Activated naive CD8-positive, alpha-beta T cell (primary cell): ENCODE measurements around the gene HIPK2.
"Not testable (repeated sequence)": the region's sequence is repeated elsewhere in the genome, so short reads cannot be mapped to it uniquely, and the experiment has no call there.

Experiments
- H3K27ac Mint-ChIP-seq: one replicate; pipeline ENCODE4 v1.8.0; 2021; ENCODE audit warnings: mixed read lengths
- H3K27me3 Mint-ChIP-seq: one replicate; pipeline ENCODE4 v1.8.0; 2021; ENCODE audit warnings: mixed read lengths
- H3K36me3 Mint-ChIP-seq: one replicate; pipeline ENCODE4 v1.8.0; 2021; ENCODE audit warnings: mixed read lengths
- H3K4me1 Mint-ChIP-seq: one replicate; pipeline ENCODE4 v1.8.0; 2021; ENCODE audit warnings: low read depth, mixed read lengths
- H3K4me3 Mint-ChIP-seq: one replicate; pipeline ENCODE4 v1.8.0; 2021; ENCODE audit warnings: mild to moderate bottlenecking, mixed read lengths
- H3K9me3 Mint-ChIP-seq: one replicate; pipeline ENCODE4 v1.8.0; 2021; ENCODE audit warnings: low read depth, mixed read lengths

The HIPK2 gene

DNA sequence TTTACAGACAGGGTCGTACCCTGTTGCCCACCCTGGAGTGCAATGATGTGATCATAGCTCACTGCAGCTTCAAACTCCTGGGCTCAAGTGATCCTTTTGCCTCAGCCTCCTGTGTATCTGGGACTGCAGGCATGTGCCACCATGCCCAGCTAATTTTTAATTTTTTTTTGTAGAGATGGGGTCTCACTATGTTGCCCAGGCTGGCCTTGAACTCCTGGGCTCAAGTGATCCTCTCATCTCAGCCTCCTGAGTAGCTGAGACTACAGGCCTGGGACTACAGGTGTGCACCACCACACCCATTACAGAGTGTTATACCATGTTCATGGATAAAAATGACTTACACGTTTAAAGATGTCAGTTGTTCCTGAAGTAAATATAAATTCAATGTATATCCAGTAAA, 166.2 kb downstream of the HIPK2 start:
- H3K27ac Mint-ChIP-seq, H3K4me1 Mint-ChIP-seq, H3K4me3 Mint-ChIP-seq, H3K27me3 Mint-ChIP-seq, H3K9me3 Mint-ChIP-seq: not testable (repeated sequence)
- peaks cover 33% of the 10 kb centered on the region for H3K36me3 Mint-ChIP-seq

DNA sequence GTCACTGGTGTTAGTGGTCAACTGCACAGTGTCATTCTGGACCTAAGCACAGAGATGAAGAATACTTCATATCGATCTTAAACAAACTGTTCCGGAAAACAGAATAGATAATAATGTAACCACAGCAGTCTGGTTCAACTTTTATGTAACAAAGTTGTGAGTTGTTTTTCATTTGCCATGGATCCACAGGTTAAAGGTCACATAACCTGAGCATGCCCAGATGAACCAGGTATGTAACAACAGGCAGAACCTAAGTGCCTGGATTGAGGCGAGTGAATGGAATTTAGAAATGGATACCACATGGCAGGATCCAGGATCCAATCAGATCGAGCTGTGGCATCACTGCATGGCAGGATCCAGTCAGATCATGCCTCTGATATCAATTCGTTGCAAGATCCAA, 167.2 kb downstream of the HIPK2 start:
- H3K4me1 Mint-ChIP-seq = no peaks in the 10 kb centered on the region
- peaks cover 29% of the 10 kb centered on the region for H3K36me3 Mint-ChIP-seq
- H3K27me3 Mint-ChIP-seq = no peaks in the 10 kb centered on the region
- H3K4me3 Mint-ChIP-seq = no peak overlapping the region
- no peaks in the 10 kb centered on the region for H3K9me3 Mint-ChIP-seq
- H3K27ac Mint-ChIP-seq = no peak overlapping the region

DNA sequence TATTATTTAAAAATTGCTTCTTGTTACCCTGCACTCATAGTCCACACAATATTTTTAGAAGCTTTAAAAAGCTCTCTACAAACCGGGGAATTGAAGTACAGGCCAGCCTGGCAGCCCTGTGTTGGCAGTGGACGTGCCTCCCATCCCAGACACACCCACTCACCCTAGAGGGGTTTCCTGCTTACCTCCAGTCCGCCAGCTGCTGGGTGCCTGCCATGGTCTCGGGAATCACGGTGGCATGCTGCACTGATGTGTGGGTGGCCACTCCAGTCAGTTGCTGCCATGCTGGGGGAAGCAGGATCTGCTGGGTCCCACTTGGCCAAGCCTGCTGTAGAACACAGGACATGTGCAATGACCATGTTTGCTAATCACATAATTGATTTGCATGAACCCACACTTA, 173.9 kb downstream of the HIPK2 start:
- H3K27me3 Mint-ChIP-seq = no peaks in the 10 kb centered on the region
- no peak overlapping the region for H3K27ac Mint-ChIP-seq
- H3K4me1 Mint-ChIP-seq = no peaks in the 10 kb centered on the region
- H3K4me3 Mint-ChIP-seq = no peak overlapping the region
- peaks cover 25% of the 10 kb centered on the region for H3K36me3 Mint-ChIP-seq
- H3K9me3 Mint-ChIP-seq = no peaks in the 10 kb centered on the region

DNA sequence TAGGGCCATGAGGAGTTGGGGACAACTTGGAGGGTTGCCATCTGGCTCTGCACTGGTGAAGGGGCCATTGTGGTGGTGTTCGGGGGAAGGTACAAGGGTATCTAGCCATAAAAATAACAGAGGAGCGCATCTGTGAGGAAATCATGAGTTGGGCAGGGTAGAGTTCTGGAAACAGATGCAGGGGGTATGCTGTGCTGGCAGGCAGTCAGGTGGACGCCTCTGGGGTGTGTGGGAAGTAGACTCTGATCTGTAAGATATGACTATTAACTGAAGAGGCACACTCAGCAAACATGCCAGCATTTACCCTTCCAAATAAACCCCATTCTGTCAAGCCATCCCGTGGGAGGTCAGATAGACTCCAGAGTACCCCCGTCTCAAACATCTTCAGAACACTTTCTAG, 174.5 kb downstream of the HIPK2 start:
- H3K4me3 Mint-ChIP-seq = no peak overlapping the region
- H3K4me1 Mint-ChIP-seq = no peaks in the 10 kb centered on the region
- H3K9me3 Mint-ChIP-seq = no peaks in the 10 kb centered on the region
- H3K36me3 Mint-ChIP-seq = peaks cover 25% of the 10 kb centered on the region
- no peaks in the 10 kb centered on the region for H3K27me3 Mint-ChIP-seq
- H3K27ac Mint-ChIP-seq = no peak overlapping the region

DNA sequence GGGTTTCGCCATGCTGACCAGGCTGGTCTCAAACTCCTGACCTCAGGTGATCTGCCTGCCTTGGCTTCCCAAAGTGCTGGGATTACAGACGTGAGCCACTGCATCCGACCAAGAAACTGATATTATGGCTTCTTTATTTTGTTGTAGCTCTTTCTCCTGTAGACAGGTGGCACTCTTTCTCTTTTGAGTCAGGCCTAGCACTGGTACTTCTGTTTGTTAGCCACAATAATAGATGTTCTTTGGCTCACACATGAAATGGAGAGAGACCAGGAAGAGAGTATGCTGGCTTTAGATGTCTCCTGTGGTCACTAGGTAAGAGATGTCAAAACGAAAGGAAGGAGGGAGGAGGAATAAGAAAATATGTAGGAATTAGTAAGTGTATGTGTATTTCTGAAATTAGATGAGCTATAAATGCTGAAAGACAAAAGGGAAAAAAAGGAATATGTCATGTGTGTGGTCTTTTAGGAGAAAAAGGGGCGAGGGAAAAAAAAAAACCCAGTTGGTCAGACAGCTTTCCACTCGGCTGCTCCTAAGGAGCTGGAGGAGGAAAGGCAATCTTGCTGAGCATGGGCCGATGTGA, 175.6 kb downstream of the HIPK2 start:
- Mint-ChIP-seq H3K4me1 (no peaks in the 10 kb centered on the region), H3K27ac (no peak overlapping the region), H3K36me3 (peaks cover 20% of the 10 kb centered on the region), H3K27me3 (no peaks in the 10 kb centered on the region), H3K9me3 (no peaks in the 10 kb centered on the region), H3K4me3 (no peak overlapping the region)

DNA sequence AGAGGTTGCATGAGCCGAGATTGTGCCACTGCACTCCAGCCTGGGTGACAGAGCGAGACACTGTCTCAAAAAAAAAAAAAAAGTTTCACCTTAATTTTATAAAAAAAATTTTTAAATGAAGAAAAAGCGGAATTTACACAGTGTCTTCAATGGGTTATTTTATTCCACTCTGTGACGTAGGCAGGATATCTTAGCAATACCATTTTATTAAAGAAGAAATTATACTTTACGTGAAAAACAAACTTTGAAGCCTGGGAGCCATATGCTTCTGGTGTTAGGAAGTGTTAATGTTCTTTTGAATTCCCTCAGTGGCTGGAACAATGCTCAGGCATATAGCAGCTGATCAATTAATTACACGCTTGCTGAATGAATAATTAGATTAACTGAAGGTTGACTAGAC, 176.6 kb downstream of the HIPK2 start:
- Mint-ChIP-seq H3K4me3 (no peak overlapping the region), H3K9me3 (no peaks in the 10 kb centered on the region), H3K27ac (no peak overlapping the region), H3K36me3 (peaks cover 13% of the 10 kb centered on the region), H3K4me1 (no peaks in the 10 kb centered on the region), H3K27me3 (no peaks in the 10 kb centered on the region)

DNA sequence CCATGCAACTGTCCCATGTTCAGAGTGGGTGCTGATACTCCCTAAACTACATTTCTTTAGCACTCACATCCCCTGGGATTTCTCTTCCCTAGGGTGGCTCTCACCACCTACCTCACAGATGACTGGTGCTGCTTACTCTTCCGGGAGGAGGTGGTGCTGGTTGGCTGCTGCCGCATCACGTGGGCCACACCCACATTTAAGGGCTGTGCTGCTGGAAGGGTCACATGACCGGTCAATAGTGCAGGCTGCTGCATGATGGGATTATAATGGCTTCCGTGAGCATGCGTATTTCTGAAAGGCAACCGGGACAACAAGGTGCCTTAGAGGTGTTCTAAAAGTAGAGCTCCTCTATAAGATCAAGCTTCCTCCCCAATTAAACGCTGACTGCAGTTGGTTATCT, 177.5 kb downstream of the HIPK2 start:
- Mint-ChIP-seq H3K36me3 (peaks cover 10% of the 10 kb centered on the region), H3K4me1 (no peaks in the 10 kb centered on the region), H3K4me3 (no peak overlapping the region), H3K27me3 (no peaks in the 10 kb centered on the region), H3K9me3 (no peaks in the 10 kb centered on the region), H3K27ac (no peak overlapping the region)

DNA sequence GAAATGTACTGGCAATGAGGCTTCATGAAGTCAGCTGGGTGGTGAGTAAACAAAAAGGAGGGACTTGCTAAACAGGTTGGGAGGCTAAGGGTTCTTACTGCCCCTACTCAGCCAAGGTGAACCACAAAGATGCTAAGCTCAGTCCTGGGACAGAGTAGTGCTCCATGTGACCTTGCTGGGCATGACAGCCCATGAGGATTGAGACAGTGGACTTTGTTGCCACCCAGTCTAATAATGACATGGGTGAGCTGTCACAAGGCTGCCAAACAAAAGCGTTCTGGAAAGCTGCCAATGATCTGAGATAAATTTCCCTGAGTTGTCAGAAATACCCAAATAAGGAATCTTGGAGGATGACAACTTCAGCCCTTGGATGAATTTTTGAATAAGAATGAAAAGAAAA, 179.2 kb downstream of the HIPK2 start:
- Mint-ChIP-seq H3K4me1 (no peaks in the 10 kb centered on the region), H3K27ac (no peak overlapping the region), H3K36me3 (peaks cover 14% of the 10 kb centered on the region), H3K27me3 (no peaks in the 10 kb centered on the region), H3K9me3 (no peaks in the 10 kb centered on the region), H3K4me3 (no peak overlapping the region)

DNA sequence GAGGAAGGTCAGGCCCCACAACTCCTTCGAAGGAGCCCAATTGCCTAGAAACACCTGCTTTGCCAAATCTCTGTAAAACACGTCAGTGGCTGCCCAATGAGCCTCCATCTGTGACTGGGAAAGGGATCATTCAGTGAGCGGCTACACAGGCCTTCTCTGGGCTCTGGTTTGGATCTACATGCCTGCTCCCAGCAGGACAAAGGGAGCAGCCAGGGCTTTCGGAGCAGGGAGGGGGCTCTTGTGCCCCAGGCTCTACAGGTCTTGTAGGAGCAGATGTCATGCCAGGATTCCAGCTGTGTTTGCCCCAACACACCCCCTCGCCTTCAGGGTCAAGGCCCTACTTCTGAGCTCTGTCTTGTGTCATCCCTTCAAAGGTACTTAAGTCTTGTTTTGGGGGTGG, 180.8 kb downstream of the HIPK2 start:
- Mint-ChIP-seq H3K36me3 (peaks cover 14% of the 10 kb centered on the region), H3K27ac (no peak overlapping the region), H3K27me3 (no peaks in the 10 kb centered on the region), H3K9me3 (no peaks in the 10 kb centered on the region), H3K4me1 (no peaks in the 10 kb centered on the region), H3K4me3 (no peak overlapping the region)

DNA sequence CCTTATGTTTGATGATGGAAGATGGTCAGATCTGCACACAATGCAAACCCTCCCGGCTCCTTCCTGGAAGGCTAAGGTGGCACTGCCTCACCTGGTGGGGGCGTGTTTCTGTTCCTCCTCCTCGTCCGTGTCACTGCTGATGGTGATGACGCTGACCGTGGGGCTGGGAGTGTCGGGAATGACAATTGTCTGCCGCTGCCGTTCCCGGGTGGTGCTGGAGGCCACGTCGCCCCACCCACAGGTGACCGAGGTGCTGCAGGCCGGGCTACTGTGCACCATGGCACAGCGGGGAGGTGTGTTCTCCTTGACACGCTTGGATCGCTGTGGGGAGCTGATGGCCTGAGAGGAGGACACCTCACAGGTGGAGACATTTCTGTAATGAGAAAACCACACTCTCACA, 181.2 kb downstream of the HIPK2 start:
- no peak overlapping the region for H3K27ac Mint-ChIP-seq
- H3K4me1 Mint-ChIP-seq = no peaks in the 10 kb centered on the region
- peaks cover 14% of the 10 kb centered on the region for H3K36me3 Mint-ChIP-seq
- H3K4me3 Mint-ChIP-seq = no peak overlapping the region
- no peaks in the 10 kb centered on the region for H3K9me3 Mint-ChIP-seq
- no peaks in the 10 kb centered on the region for H3K27me3 Mint-ChIP-seq

DNA sequence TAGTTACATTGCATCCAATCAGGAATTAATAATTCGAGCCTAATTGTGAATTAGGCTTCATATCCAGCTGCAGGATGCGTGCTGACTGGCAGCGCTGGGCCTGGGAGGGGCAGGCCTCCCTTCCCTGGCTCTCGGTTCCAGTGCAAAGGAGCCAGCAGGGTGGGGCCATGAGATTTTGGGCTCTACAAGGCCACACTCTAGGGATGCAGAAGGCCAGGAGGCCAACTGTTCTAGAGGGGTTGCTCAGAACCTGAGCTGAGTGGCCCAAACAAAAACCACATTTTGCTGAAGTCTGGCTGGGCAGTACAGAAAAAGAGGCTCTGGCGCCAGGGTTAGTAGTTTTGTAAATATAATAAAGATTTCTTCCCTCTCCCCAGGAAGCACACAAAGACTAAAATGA, 182.0 kb downstream of the HIPK2 start:
- no peaks in the 10 kb centered on the region for H3K9me3 Mint-ChIP-seq
- no peak overlapping the region for H3K4me3 Mint-ChIP-seq
- no peaks in the 10 kb centered on the region for H3K27me3 Mint-ChIP-seq
- H3K4me1 Mint-ChIP-seq = no peaks in the 10 kb centered on the region
- peaks cover 16% of the 10 kb centered on the region for H3K36me3 Mint-ChIP-seq
- H3K27ac Mint-ChIP-seq = no peak overlapping the region

DNA sequence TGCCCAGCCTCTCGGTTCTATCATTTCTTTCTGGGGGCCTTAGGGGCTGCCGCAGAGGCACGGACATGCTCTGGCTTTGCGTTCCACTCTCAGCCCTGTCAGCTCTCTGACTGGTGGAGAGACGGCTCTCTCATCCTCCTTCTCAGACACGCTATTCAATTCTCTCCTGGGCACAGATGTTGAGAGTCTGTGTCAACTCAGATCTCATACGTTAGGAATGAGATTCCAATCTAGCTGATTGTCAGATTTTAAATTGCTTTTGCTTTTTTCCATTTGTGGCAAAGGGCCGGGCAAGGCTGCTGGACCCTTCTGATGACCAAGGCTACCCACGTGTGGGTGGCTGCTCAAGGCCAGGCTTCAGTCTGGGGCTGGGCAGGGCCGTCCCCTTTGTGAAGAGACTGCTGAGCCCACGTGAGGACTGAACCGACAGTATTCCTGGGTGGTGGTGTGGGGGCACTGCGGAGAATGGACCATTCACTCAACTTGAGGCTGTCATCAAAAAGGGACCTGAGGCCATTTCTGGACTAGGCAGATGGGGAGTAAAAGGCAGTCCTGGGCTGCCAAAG, 182.8 kb downstream of the HIPK2 start:
- Mint-ChIP-seq H3K4me1 (no peaks in the 10 kb centered on the region), H3K4me3 (no peak overlapping the region), H3K27ac (no peak overlapping the region), H3K9me3 (no peaks in the 10 kb centered on the region), H3K36me3 (peaks cover 17% of the 10 kb centered on the region), H3K27me3 (no peaks in the 10 kb centered on the region)

DNA sequence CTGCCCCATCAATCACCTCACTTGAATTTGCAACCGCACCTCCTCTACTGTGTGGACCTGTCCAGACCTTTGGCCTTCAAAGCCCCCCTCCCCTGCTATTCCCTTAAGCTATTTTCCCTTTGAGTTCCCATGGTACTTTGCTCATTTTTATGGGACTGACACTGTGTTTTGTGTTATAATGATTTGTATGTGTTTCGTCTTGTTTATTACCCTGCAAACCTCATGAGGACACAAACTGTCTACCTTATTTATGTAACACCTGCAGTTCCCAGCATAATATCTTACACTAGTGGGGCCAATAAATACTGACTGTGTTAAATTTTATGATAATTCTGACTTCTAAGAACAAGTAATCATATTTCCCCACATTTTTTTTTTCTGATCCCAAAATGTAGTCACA, 183.7 kb downstream of the HIPK2 start:
- H3K4me1 Mint-ChIP-seq = no peaks in the 10 kb centered on the region
- peaks cover 15% of the 10 kb centered on the region for H3K36me3 Mint-ChIP-seq
- no peaks in the 10 kb centered on the region for H3K9me3 Mint-ChIP-seq
- H3K4me3 Mint-ChIP-seq = no peak overlapping the region
- no peaks in the 10 kb centered on the region for H3K27me3 Mint-ChIP-seq
- H3K27ac Mint-ChIP-seq = no peak overlapping the region

DNA sequence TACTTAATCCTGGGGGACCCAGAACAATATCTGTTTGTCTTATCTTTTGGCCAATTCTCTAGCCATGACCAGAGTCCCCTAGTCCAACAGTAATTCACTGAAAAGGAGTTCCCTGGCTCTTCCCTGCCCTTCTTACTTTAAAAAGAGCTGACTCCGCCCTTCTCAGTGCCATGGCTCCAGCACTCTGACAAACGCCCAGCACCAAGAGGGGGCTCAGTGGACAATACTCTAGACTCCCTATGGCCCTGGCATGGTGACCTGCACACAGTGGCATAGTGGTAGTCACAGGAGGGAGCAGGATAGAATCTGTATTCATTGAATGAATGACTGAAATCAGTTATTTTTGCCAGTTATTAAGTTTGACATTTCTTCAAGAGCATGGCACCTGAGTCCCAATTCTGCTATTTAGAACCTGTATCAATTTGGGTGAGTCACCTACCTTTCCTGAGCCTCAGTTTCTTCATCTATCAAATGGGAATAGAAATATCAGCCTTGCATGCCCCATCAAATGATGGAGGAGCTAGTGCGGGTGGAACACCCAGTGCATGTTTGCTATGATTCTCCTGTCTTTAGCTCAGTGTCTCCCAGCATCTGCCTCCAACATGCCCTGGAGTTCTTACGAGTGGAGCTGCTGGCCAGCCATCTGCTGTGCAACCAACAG, 184.9 kb downstream of the HIPK2 start:
- H3K36me3 Mint-ChIP-seq = peaks cover 14% of the 10 kb centered on the region
- no peak overlapping the region for H3K27ac Mint-ChIP-seq

DNA sequence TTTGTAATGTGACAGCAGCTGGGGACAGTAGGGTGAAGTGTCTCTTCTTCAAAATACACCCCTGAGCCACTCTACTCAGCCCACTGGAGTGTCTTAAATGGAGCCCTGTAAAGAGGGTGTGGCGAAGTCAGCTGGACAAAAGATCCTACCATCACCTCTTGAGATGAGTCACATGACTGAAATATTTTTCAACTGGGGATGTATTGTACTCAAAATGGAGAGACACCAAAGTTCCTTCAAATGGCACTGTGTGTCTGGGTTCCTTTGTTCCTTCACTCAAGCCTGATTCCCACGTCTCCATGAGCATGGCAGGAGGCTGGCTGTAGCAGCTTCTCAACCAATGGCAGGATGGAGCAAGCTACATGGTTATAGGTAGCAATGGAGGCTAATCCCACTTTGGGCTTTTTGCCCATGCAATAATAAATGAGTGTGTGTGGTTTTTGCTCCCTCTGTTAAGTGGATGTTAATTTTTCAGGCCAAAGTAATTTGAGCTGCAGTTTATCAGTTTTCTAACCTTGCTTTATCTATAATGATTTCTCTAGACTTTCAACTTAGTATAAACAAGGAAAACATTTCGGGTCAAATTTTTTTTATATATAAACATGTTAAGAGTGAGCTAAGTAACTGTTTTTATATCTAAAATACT, 186.1 kb downstream of the HIPK2 start:
- no peak overlapping the region for H3K27ac Mint-ChIP-seq
- no peaks in the 10 kb centered on the region for H3K9me3 Mint-ChIP-seq
- no peaks in the 10 kb centered on the region for H3K27me3 Mint-ChIP-seq
- H3K4me3 Mint-ChIP-seq = no peak overlapping the region
- peaks cover 17% of the 10 kb centered on the region for H3K36me3 Mint-ChIP-seq
- no peaks in the 10 kb centered on the region for H3K4me1 Mint-ChIP-seq

More for the DNA sequence above, 184.9 kb downstream of the HIPK2 start:
- Mint-ChIP-seq H3K4me1 (no peaks in the 10 kb centered on the region), H3K4me3 (no peak overlapping the region), H3K27me3 (no peaks in the 10 kb centered on the region), H3K9me3 (no peaks in the 10 kb centered on the region)
